Activated CD4-positive, alpha-beta T cell treated with anti-CD3 and anti-CD28 coated beads for 48 hours (primary cell): ENCODE measurements around the gene MATN1.
A peak's percentile ranks its signal among the peaks of the same experiment; 100 is the strongest.

Experiments
- DNase-seq: peaks from one replicate; pipeline ENCODE4 v3.0.0-alpha.2; 2020

MATN1 gene

DNA sequence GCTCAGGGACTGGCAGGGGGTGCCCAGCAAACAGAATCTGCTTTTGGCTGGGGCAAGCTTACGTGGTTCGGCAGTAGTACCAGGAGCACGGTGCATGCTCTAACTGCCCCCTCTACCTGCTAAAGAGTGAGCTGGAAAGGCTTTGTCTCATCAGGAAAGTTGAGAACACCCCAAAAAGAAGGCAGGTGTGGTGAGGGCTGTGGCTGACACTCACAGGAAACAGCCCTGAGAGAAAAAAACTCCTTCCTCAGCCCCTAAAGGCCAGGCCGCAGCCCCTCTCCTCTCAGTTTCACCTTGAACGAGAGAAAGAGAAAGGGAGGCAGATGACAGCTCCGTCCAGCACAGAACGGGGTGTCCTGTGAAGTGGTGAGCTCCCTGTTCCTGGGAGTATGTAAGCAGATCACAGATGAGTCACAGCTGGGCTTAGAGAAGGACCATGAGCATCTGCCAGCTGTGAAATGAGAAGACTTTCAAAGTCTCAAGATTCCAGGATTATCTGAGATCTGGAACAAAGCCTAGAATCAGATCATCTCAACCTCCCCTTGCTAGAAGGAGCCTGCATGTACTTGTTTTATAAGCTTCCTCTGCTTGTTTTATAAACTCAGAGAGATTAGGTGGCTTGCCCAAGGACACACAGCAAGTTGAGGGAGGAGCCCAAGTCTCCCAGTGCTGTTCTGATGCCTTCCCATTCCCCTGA, 20.8 kb upstream of the MATN1 start:
- DNase-seq, result peak; percentile 49

DNA sequence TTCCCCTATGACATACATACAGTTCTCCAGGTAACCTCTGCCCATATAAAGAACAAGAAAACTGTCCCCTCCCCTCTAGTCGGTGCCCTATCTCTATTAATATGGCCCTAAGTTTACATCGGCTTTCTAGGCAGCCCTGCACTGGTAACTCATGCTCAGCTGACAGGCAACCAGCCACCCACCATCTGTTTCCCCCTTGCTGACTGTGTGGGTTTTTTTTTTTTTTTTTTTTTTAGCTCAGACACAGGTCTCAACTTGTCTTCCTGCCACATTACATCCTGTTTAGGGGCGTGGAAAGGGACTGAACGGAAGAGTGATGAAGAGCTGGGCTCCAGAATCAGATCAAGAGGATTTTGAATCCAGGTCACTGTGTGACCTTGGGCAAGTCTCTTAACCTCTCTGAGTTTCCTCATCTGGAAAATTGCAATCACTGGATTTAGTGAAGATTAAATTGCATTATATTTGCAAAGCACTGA, 20.2 kb upstream of the MATN1 start:
- DNase-seq, result peak; percentile 70

DNA sequence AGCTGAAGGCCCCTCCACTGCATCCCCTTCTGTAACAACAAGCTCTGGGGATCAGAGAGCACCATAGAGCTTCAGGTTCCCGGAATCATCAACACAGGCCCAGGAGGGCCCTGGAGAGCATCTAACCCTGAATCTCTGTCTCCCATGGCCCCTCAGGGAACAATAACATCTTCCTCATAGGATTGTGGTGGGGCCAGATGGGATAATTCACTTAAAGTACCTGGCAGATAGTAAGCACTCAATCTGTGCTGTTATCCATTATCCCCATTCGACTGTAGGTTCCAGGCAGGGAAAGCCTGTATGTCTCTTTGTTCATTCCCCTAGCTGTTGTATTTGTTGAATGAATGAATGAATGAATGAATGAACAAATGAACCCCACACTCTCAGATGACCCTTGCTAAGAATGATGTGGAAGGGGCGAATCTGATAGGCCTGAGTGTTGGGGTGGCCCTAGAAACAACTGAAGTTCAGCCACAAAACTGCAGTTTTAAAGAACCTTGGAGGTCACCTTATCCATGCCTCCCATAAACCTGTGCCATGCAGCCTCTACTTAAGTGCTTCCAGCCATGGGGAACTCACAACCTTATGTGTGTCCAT, 19.7 kb upstream of the MATN1 start:
- DNase-seq, result no peak

DNA sequence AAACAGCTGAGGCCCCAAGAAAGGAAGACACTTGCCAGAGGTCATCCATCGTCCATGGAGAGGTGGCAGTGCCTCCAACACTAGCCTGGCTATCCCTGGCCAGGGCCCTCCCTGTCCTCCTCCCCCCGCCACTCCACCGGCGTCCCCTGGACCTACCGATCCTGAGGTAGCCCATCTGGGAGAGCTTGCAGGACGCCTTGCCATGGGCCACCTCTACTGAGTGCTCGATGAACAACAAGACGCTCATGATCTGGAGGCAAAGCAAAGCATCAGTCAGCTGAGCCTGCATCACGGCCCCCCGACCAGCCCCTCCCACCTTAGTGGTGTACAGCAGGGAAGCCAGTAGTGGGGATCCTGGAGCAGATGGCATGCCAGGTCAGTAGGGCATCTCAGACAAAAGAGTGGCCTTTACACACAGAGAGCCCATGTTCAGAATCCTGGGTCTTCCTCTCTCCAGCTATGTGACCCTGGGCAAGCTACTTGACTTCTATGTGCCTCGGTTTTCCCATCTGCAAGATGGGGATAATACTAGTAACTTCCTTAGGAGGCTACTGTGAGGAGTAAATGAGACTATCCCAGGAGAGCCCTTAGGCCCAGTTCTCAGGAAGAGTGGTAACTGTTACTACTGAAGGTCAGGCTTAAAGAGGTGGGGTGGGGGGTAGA, 19.0 kb upstream of the MATN1 start:
- DNase-seq, result no peak

DNA sequence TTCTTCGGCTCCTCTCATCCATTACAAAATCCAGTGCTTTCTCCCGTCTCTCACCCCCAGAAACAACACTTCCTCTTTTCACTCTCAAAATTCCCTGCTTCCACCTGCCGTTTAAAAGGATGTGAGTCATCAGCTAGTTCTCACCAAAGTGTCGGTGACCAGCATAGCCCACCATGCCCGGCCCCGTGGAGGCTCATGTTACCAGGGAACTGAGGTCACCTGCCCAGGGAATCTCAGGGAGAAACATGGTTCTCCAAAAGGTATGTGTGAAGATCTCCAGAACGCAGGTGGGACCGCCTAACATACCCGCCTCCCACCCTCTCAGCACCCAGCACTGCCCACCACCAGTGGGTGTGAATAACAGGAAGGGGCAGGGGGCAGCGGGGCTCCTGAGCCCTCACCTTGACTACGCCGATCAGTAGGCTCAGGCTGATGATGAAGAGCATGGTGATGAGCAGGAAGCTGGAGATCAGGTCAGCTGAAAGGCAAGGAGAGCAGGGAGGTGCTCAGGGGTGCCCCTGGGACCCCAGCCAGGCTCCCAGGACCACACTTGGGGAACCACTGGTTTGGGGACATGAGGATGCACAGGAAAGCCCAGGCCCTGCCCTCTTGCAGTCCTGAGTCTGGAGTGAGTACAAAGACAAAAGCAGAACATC, 18.0 kb upstream of the MATN1 start:
- no peak for DNase-seq

DNA sequence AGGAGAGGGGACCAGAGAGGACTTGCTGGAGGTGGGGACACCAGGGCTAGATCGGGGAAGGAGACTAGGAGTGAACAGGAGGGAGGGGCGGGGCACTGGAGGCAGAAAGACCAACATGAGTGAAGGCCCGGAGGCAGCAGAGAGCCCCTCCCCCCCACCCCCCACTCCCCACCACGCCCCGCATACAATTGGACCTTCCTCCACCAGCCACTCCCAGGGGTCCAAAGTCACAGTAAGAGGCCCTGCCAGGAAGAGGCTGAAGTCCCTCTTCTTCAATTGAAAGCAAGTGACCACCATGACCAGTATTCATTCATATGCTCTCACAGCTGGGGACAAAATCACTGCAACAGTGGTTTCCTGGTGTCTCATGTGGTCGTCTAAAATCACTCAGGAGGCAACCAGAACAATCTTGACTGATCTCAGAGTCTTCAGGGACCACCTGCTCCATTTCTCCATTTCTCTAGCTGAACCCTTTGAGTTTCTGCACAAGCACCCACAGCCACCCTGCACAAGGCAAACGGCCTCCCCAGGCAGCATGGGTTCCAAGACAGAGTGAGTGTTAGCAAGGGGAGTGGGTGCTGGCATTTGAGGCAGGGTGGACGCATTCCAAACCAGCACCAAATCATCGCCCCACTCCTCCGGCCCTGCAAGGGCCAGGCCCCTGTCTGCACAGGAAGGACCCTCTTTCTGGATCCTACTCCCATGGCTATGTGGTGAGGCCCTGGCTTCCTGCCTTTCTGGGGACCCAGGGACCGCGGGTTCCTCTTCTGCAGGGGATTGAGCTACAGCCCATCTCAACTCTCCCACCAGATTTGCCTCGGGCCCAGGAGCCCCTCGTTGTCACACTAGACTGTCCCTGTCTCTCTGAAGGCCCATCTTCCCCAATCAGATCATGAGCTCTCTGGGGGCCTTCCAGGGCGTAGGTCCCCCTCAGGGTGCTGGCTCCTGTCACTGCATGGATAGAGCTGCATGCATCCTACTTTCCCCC, 17.2 kb upstream of the MATN1 start:
- no peak for DNase-seq

DNA sequence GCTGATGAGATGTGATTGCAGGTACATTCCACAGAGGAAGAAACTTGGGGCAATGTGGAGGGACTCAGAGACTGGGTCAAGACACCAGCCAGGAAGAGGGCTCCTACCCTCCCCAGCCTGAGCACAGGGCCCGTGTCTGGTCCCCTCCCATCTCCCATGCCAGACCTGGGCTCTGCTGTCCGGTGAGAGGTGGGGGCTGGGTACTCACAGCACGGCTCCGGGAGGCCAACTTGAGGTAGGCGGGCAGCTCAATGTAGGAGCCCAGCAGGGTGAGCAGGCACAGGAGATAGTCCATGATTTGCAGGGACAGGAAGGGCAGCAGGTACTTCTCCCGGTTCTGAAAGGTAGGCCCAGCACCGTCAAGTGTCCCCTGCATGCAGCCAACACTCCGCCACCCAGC, 16.2 kb upstream of the MATN1 start:
- DNase-seq, result no peak

DNA sequence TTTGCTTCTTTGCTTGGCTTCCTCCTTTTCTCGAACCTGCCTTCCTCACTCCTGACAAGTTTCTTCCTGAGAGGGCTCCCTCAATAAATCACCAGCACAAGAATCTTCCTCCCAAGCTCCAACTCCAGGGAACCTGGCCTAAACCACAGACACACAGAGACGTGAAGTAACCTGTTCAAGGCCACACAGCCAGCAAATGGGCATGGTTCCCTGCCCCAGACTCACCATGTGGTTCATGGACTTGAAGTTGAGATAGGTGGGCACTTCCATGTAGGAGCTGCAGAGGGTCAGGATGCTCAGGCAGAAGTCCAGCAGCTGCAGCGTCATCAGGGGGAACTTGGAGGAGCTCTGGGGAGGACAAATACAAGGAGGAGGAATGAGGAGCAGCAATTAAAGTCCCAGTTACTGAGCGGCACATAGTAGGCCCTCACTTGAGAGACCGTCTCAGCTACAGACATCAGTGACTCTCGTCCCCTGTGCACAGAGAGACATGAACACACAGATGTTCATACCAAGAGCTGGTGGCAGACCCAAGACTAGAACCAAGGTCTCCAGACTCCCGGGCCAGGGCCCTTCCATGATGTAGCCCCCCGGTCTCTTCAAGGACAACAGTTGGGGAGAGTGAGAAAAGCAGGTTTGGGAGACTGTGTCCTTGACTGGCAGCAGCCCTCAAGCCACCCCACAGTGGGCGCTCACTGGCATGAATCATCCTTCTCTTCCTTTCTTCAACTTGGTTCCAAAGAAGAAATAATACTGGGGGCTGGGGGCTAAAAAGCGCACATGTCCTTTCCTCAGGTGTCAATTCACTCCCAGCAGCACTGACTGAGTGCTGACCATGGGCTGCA, 15.6 kb upstream of the MATN1 start:
- DNase-seq, result no peak

DNA sequence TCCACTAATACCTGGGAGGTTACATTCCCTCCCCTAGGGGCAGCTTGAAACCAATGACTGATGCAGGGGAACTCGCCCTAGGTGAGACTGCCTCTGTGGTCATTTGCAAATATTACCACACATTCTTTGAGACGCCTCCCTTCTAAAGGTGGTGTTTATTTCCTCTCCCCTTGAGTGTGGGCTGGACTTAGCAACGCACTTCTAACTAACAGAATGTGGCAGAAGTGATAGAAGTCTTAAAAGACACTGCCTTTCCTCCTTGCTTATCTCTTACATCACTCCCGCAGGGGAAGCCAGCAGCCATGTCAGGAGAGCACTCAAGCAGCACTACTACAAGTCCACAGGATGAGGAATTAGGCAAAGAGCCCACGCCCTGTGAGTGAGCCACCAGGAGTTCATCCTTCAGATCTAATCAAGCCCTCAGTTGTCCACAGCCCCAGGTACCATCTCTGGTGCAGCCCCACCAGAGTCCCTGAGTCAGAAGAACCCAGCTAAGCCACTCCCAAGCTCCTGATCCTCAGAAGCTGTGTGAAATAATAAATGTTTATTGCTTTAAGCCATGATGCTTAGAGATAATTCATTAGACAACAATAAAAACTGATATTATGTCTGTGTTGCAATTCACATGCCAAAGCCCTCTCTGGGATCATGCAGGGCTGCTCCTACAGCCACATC, 14.8 kb upstream of the MATN1 start:
- DNase-seq, result no peak

DNA sequence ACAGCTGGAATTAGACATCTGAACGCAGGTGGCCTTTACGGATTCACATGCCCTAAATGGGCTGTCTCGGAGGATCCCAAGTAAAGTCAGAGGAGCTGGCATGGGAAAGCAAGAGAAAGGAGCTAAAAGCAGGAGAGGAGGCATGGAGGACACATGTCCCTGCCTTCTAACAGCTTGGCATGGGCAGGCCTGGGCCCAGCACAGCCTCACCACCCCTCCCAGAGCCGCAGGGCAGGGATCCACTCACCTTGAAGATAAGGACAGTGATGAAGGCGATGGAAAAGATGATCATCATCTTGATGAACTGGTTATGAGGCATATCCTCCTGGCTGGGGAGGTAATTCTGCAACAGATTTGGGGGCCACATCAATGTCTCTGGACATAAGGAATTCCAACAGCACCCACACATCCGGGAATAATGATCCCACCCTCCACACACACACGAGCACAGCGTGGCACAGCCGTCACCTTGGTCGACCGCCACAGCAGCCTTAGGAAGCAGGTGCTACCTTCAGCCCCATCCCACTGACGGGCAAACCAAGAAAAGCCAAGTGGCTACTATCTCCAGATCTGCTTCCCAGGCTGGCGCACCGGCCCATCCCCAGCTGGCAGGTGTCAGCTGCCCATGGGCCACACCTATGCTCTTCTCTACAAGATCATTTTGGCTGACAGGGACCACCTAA, 14.1 kb upstream of the MATN1 start:
- no peak for DNase-seq

DNA sequence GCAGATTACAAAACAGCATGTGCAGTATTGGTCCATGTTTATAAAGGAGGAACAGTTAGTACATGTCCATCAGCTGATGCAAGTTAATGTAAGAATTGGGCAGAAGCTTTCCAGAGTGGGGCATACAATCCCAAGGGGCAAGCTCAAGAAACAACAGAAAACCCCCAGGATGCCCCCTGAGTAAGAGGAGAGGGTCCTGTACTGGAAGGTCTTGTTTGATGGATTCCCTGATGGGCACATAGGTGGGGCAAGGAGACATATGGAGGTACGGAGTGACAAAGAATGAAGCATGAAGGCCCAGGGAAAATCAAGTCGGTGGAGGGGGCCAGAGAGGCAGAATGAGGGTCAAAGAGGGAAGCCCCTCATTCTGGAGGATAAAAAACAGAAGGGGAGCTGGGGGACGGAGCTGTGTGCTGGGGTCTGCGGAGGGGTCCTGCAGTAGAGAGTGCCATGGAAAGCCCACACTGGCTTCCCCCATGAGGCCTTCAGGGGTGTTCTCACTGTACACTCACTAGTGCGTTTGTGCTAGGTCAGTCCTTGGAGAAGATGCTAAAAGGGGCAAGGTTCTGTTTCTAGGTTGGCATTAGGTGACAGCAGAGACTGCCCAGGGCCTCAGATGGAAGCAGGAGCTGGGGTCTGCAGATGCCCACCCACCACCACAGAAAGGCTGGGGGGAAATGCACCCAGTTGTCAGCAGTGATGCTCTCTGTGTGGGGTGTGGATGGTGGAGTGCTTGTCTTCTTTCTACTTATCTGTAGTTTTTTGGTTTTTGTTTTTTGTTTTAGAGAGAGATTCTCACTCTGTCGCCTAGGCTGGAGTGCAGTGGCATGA, 12.5 kb upstream of the MATN1 start:
- DNase-seq, result no peak

DNA sequence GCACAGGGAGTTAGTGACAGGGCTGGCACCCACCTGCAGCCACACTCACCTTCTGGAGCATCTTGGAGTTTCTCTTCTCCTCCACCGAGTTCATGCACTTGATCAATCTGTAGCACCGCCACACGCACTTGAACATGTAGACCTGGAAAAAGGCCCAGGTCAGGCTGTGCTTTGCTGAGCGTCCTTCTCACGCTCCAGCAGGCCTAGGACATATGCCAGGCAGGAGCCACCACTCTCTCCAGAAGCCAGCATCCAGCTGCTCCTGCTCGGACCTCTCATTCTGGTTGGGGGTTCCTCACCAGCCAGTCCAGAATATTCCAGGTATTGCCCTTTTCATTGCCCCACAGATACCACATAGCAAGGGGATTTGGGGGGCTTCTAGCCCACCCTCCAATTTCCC, 11.7 kb upstream of the MATN1 start:
- no peak for DNase-seq

DNA sequence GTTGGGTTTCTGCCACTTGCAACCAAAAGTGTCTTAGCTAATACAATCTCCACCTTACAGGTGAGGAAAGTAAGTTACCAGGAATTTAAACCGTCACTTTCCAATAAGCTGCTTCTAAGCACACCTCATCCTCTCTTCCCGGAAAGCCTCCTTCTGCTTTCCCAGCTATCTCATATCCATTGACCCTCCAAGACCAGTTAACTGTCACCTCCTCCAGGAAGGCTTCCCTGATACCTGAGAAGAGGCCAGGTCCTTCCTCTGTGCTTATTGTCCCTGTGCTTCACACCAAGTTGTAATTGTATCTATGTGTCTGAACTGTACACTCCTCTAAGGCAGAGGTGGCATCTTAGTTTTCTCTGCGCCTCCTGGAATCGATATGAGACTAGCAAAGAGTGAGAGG, 11.2 kb upstream of the MATN1 start:
- DNase-seq, result no peak

DNA sequence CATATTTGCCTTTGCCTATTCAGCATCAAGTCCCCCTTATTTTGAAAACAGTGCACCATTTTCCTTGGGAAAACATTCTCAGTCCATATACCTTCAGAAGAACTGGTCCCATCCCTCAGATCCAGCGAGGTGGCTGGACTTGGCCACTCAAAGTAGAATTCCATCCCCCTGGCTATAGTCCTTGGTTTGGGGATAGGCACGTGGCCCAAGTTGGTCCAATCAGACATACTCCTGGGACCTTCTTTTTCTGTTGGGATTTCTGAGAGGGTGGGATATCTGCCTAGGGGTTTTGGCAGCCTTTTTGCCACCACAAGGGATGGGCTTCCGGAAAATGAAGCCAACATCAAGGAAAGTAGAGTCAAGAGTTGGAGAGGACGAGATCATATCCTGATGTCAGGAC, 10.7 kb upstream of the MATN1 start:
- DNase-seq, result no peak

DNA sequence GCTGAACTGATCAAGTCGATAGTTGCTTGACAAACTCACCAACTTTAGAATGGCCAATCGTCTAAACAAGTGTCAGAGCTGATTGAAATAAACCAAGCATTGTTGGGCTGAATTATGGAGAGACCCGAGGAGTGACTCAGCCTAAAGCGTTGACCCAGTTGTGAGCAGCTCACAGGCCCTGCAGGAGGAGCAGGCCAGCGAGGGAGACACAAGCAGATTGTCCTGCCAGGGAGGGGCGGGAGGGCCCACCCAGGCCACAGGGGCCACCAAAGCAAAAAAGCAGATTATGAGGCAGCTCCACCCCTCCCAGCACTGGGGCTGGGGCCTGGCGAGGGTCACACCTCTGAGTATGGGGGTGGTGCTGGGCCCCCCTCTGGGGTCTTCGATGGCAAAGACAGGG, 10.1 kb upstream of the MATN1 start:
- no peak for DNase-seq

DNA sequence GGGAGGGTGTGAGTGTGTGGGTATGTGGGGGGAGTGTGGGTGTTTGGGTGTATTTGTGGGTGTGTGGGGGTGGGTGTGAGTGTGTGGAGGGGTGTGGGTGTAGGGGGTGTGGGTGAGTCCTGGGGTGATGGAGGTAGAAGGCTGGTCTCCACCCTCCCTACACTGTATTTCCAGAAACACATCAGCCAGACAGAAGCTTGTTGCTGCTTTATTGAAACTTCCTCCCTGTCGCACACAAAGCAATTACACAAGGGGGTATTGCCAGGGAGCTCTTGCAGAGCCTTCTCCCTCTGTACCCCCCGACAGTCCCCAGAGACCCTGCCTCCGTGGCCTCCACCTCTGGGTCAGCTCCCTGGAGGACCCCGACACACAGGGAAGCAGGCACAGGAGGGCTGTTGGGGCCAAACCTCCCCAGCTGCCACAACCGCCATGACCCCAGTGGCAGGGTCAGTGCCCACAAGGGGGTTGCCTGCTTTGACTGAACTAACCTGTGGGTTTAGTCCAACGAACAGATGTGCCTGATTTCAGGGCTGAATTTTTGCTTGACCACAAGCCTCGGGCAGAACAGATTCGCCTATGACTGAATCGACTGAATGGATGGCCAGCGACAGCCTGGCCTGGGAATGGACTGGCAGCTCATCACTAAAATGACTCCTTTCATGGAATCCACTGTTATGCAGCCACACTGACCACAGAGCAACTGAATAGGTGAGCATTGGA, 9.1 kb upstream of the MATN1 start:
- no peak for DNase-seq

DNA sequence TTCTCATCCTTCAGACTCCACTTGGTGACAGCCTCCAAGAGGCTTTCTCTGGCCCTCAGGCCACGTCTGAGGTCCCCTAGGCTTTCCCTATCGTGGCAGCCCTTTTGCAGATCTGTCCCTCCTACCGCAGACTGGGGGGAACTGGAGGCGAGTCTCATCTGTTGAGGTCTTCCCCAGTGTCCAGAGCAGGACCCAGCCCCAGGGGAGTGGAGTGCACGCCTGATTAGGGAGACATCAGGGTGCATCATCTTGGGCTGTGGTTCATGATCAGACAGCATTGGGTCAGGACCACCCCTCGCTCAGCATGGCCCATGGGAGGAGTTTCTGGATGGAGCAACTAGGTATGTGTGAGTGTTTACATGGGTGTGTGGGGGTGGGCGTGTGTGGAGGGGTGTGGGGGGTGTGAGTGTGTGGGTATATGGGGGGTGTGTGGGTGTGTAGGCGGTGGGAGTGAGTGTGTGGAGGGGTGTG, 8.5 kb upstream of the MATN1 start:
- peak; percentile 39 for DNase-seq

DNA sequence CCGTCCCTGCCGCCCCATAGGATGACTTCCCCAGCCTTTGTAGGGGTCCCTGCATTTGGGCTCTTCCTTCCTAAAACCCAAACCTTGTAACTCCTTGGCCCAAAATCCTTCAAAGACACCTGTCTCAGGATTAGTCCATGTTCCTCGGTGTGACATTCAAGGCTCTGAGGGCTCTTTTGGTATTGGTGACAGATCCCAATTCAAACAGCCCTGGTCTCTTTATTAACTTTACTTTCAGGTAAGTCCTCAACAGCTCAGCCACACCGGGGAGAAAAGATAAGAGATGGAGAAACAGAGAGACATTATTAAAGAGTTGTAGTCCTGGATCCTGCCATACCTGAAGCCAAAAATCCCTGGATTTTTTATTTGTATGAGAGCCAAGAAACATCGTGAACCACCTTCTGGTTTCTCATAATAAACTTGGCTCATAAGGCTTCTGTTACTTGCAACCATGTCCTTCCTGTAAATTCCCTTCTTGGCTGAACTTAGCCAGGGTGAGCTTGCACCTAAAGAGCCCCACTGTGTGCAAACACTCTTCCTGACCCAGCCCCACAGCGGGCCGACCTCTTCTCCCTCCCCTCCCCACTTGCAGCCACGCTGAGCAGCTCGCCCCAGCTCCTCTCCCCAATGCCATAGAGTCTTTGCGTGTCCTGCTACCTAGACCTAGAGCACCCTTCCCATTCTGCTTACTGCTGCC, 7.9 kb upstream of the MATN1 start:
- no peak for DNase-seq
